ENCODE measurements around the gene TMEM161B.
A peak's percentile ranks its signal among the peaks of the same experiment; 100 is the strongest.
"Not testable (repeated sequence)": the region's sequence is repeated elsewhere in the genome, so short reads cannot be mapped to it uniquely, and the experiment has no call there.

The TMEM161B gene

DNA sequence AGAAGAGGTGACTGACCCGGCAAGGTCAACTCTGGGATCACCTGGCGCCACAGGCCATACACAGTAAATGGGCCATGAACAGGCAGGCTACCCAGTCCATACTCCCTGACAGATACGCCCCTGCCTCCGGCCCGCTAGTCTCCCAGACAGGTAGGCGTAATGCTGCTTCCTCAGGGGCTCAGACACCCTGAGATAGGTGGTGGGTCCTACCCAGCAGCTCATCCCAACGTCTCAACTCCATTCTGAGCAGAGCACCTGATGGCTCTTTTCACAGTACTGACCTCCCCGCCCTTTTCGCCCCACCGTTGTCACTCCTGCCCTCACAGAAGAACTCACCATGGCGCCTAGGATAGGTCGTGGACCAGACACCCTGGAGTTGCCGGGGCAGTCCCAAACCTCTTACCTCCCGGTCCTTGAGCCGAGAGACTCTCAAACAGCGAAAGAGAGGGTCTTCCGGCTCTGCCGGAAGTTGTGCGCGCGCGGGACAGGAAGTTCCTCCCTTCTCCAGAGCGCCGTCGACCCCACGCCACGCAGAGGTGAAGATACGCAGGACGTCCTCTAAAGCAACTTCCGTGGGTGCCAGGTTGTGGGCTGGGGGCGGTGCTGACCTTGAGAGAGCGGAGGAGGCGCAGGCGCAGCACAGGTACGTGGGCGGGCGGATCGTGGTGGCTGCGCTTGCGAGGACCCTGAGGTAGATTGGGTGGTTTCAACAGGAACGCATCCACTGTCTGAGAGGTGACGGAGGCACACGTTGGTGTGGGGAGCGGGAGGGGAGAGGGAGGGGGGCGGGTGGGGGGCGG, at the start of gene TMEM161B:
TMEM161B (minus strand) TSS at position 461 of the 800 bp plus-strand sequence; CDS start at position 339, 122 bp downstream.
- peaks cover 64% of the 10 kb centered on the region for H3K36me3 Mint-ChIP-seq (ENCODE audit: low read depth)
- peak; percentile 98 for ATAC-seq
- no peaks in the 10 kb centered on the region for H3K27me3 Mint-ChIP-seq
- peaks cover 9% of the 10 kb centered on the region for H3K9me3 Mint-ChIP-seq
- H3K4me1 Mint-ChIP-seq: peaks cover 56% of the 10 kb centered on the region
- H3K27ac Mint-ChIP-seq: peak within 1 kb of the TSS; percentile 96
- peak within 1 kb of the TSS; percentile 99 for H3K4me3 Mint-ChIP-seq
- peak; percentile 92 for DNase-seq

DNA sequence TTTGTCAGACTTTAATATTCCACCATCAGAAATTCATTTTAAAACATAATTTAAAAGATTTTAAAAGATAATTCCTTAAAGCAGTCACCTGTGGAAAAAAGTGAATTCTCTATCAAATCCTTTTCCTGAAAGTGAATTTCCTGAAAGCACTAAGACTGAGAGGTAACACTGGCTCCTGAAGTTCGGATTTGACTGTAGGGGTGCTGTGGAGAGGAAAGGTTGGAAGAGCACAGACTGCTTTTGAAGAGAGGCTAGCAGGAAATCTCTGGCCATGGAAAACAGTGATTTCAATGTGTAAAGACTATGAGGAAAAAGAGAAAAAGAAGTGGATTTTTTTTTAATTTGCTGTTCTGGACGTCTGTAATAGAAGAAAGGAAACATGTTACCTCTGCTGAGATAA, 35.7 kb upstream of the TMEM161B start:
- Mint-ChIP-seq H3K4me1 (no peaks in the 10 kb centered on the region), H3K27ac (no peak overlapping the region), H3K36me3 (ENCODE audit: low read depth) (peaks cover 3% of the 10 kb centered on the region), H3K9me3 (peaks cover 16% of the 10 kb centered on the region), H3K27me3 (peaks cover 5% of the 10 kb centered on the region), H3K4me3 (no peak overlapping the region)
- DNase-seq (no peak), ATAC-seq (no peak)

DNA sequence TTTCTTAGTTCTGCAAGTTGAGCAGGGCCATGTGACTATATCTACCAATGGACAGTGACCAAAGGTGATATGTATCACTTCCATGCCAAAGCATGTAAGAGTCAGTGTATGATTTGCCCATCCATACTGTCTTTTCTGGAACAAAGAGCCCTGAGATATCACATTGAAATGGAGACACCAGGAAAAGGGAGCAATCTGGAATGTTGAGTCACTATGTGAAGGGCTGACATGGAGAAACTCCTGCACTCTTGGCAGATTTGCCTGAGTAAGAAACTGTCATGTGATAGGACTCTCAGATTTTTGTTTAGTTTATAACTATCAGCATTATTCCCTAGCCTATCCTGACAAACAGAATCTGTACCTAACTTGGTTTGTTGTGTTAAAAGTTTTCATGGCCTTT, 29.8 kb upstream of the TMEM161B start:
- DNase-seq (no peak), ATAC-seq (no peak)
- Mint-ChIP-seq H3K36me3 (ENCODE audit: low read depth) (peaks cover 2% of the 10 kb centered on the region), H3K4me3 (no peak overlapping the region), H3K9me3 (peaks cover 4% of the 10 kb centered on the region), H3K4me1 (no peaks in the 10 kb centered on the region), H3K27me3 (peaks cover 2% of the 10 kb centered on the region), H3K27ac (no peak overlapping the region)

DNA sequence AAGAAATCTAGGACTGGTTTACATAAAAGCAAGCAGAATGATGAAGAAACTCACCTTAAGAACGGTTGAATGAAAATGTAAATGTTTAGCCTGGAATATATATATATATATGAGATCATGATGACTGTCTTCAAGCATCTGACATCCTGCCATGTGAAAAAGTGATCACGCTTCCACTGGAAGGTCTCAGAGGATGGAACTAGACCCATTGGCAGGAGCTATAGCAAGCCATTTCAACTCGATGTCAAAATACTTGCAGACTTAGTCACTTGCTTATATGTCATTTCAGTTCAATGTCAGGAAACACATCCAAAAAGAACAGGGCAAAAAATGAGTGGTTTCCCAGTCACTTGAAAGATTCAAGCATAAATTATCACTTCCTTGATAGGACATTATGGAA, 22.2 kb upstream of the TMEM161B start:
- peaks cover 35% of the 10 kb centered on the region for H3K36me3 Mint-ChIP-seq (ENCODE audit: low read depth)
- no peaks in the 10 kb centered on the region for H3K27me3 Mint-ChIP-seq
- no peak overlapping the region for H3K27ac Mint-ChIP-seq
- peaks cover 4% of the 10 kb centered on the region for H3K9me3 Mint-ChIP-seq
- H3K4me3 Mint-ChIP-seq: no peak overlapping the region
- DNase-seq (no peak), ATAC-seq (no peak)
- H3K4me1 Mint-ChIP-seq: no peaks in the 10 kb centered on the region

DNA sequence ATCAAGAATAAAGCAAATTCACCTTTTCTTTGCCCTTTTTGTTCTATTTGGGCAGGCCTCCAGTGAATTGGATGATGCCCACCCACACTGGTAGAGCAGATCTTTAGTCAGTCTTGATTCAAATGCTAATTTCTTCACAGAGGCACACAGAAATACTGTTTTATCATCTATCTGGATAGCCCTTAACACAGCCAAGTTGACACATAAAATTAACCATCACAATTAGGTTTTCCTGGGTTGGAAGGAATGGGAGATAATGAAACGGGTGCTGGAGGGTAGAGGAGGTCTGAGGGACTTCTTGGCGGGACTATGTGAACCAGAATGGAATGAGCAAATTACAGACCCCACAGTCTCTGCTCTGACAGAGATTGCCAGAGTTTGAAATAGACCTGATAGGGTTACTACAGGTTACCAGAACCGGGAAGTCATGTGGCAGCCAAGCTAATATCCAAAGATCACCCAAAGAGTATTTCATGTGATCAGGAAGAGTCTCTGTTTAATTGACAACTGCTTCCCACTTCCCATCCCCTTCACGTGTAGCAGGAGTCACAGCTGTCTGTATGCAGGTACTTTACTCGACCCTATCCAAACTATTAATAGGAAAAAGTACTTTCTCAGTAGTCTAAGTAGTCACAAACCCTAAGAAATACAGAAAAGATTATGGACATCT, 20.0 kb upstream of the TMEM161B start:
- H3K9me3 Mint-ChIP-seq: no peaks in the 10 kb centered on the region
- peaks cover 40% of the 10 kb centered on the region for H3K36me3 Mint-ChIP-seq (ENCODE audit: low read depth)
- no peak overlapping the region for H3K4me3 Mint-ChIP-seq
- no peak for ATAC-seq
- DNase-seq: no peak
- H3K4me1 Mint-ChIP-seq: no peaks in the 10 kb centered on the region
- H3K27ac Mint-ChIP-seq: no peak overlapping the region
- no peaks in the 10 kb centered on the region for H3K27me3 Mint-ChIP-seq

DNA sequence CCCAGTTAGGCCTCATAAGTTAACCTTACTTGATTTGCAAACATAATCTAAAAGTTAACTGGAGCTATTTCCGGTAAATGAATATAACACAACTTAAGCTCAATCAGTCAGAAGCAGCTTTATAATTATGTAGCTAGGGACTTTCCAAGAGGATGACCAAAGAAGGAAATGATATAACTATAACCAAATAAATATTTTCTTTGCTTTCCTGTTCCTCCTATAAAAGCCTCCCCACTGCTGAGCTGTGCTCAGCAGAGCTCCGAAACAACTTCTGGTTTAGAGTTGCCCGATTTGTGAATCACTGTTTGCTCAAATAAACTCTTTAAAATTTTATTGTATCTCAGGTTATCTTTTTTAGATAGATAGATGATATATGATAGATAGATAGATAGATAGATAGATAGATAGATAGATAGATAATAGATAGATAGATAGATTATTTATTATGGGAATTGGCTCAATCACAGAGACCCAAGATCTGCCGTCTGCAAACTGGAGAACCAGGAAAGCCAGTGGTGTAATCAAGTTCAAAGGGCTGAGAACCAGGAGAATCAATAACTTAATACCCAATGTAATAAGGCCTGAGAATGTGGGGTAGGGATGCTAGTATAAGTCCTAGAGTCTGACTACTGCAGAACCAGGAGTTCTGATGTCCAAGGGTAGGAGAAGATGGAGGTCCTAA, 19.3 kb upstream of the TMEM161B start:
- H3K4me1 Mint-ChIP-seq: no peaks in the 10 kb centered on the region
- no peaks in the 10 kb centered on the region for H3K27me3 Mint-ChIP-seq
- DNase-seq: no peak
- no peak for ATAC-seq
- H3K9me3 Mint-ChIP-seq: no peaks in the 10 kb centered on the region
- no peak overlapping the region for H3K4me3 Mint-ChIP-seq
- no peak overlapping the region for H3K27ac Mint-ChIP-seq
- peaks cover 42% of the 10 kb centered on the region for H3K36me3 Mint-ChIP-seq (ENCODE audit: low read depth)

DNA sequence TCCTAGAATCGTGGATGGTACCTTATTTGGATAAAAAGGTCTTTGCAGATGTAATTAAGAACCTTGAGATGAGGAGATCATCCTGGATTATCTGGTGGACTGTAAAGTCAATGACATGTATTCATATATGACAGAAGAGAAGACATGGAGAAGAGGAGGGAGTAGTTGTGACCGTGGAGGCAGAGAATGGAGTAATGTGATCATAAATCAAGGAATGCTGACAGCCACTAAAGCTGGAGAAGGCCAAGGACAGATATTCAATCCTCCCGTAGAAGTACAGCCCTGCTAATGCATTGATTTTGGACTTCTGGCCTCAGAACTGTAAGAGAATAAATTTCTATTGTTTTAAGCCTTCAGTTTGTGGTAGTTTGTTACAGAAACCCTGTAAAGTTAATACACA, 18.7 kb upstream of the TMEM161B start:
- Mint-ChIP-seq H3K4me3 (no peak overlapping the region), H3K4me1 (no peaks in the 10 kb centered on the region), H3K27ac (no peak overlapping the region), H3K36me3 (ENCODE audit: low read depth) (peaks cover 48% of the 10 kb centered on the region), H3K9me3 (no peaks in the 10 kb centered on the region), H3K27me3 (no peaks in the 10 kb centered on the region)
- no peak for ATAC-seq
- DNase-seq: no peak

DNA sequence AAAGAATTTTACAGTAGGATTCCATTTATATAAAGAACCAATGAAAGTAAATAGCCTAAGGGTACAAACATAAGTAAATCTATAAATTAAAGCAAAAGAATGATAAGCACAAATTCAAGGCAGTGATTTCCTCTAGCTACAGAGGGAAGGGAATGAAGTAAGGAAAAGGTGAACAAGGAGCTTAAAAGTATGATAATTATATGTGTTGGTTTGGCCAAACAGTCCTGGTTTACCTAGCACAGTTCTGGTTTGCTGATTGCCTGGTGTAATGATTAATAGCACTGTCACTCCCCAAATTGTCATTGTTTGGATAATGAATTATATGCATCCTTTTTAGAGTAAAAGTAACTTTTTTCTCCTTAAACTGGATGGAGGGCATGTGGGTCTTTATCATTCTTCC, 15.0 kb upstream of the TMEM161B start:
- Mint-ChIP-seq H3K4me3 (no peak overlapping the region), H3K4me1 (peaks cover 7% of the 10 kb centered on the region), H3K27me3 (no peaks in the 10 kb centered on the region), H3K27ac (no peak overlapping the region), H3K9me3 (no peaks in the 10 kb centered on the region), H3K36me3 (ENCODE audit: low read depth) (peaks cover 47% of the 10 kb centered on the region)
- no peak for DNase-seq
- ATAC-seq: no peak

DNA sequence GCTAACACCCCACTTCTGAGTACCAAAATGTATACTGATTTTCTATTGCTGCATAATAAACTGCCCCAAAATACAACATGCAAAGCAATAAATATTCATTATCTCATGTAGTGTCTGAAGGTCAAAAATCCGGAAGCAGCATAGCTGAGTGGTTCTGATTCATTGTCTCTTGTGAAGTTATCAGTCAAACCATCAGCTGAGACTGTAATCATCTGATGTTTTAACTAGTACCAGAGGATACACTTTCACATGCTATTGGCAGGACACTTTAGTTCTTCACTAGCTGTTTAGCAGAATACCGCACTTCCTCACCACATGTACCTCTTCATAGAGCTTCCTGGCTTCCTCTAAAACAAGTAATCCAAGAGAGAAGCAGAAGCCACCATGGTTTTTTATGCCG, 12.7 kb upstream of the TMEM161B start:
- DNase-seq (no peak), ATAC-seq (no peak)
- H3K4me1 Mint-ChIP-seq: peaks cover 7% of the 10 kb centered on the region
- H3K27ac Mint-ChIP-seq: no peak overlapping the region
- H3K9me3 Mint-ChIP-seq: peaks cover under 1% of the 10 kb centered on the region
- H3K36me3 Mint-ChIP-seq (ENCODE audit: low read depth): peaks cover 42% of the 10 kb centered on the region
- H3K4me3 Mint-ChIP-seq: no peak overlapping the region
- no peaks in the 10 kb centered on the region for H3K27me3 Mint-ChIP-seq

DNA sequence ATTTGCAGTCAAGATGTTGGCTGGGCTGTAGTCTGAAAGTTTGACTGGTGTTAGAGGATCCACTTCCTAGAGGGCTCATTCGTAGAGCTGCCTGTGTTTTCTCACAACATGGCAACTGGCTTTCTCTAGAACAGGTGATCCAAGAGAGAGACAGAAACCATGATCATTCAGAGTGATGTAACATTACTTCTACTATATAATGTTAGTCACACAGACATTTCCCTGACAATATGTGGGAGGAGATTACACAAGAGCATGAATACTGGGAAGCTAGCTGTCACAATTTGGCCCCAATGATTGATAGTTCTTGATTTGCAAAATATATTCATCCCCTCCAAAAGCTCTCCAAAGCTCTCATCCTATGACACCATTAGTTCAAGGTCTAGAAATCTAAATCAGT, 10.9 kb upstream of the TMEM161B start:
- DNase-seq (no peak), ATAC-seq (no peak)
- peaks cover 50% of the 10 kb centered on the region for H3K36me3 Mint-ChIP-seq (ENCODE audit: low read depth)
- H3K4me3 Mint-ChIP-seq: no peak overlapping the region
- peaks cover 13% of the 10 kb centered on the region for H3K4me1 Mint-ChIP-seq
- H3K27me3 Mint-ChIP-seq: no peaks in the 10 kb centered on the region
- H3K27ac Mint-ChIP-seq: no peak overlapping the region
- H3K9me3 Mint-ChIP-seq: peaks cover 4% of the 10 kb centered on the region

DNA sequence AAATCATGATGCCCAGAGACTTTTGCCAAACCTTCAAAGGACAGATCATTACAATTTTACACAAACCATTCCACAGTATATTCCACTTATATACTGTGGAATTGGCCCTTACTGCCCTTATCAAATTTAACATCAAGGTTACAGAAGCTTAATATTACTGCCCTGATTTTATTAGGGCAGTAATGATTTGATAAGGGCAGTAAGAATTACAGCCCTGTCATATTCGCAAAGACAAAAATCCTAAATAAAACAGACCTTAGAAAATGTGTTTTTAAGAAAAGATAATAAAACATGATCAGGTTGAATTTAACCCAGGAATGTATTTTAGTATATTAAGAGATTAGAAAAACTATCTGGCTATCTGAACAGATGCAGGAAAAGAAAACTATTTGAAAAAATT, 7.7 kb upstream of the TMEM161B start:
- Mint-ChIP-seq H3K27me3 (no peaks in the 10 kb centered on the region), H3K9me3 (peaks cover 4% of the 10 kb centered on the region), H3K36me3 (ENCODE audit: low read depth) (peaks cover 55% of the 10 kb centered on the region), H3K4me1 (peaks cover 26% of the 10 kb centered on the region), H3K27ac (no peak overlapping the region), H3K4me3 (no peak overlapping the region)
- DNase-seq (no peak), ATAC-seq (no peak)

DNA sequence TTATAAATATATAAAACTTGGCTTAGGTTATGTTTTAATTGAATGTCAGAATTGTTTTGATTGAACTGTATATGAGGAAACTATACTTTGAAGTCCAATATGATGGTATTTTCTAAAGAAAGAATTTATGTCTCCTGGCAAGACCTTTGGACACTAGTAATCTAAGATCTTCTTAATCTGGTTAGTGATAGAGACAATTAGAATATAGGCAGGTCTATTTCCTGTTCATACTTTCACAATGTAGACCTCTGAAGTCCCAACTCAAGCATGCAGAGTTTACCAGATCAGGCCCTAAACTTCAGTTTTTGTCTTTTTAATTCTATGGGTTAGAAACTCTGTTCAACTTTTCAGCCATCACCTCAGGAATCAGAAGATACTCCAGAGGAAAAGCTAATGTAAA, 6.9 kb upstream of the TMEM161B start:
- Mint-ChIP-seq H3K36me3 (ENCODE audit: low read depth) (peaks cover 56% of the 10 kb centered on the region), H3K27ac (no peak overlapping the region)

DNA sequence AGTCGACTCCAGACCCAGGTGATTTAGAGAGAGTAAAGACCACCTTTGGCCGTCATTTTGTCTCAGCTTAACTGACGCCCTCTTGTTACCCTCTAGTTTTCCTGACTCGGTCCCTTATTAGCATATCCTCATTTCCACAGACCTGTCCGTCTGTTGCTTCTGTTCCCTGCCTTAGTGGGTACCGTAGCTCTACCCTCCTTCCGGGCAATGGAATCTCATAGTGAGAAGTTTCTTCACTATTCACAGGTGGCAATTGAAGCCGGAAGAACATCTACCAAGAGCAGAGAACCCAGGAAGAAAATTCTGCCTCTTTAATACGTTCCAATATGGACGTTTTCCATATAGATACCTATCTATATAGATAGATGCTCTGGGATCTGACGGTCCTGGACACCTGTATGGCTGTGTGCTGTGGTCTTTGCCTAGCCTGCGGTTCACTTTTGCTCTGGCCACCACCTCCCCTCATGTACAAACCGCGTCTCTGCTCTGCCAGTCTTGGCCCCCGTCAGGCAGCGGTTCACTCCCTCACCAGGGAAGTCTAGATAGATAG, 652 bp upstream of the TMEM161B start:
- Mint-ChIP-seq H3K9me3 (peaks cover 9% of the 10 kb centered on the region), H3K27ac (peak overlapping the region; percentile 96), H3K4me3 (peak overlapping the region; percentile 99), H3K36me3 (ENCODE audit: low read depth) (peaks cover 63% of the 10 kb centered on the region), H3K4me1 (peaks cover 53% of the 10 kb centered on the region), H3K27me3 (no peaks in the 10 kb centered on the region)
- DNase-seq: no peak
- ATAC-seq: peak; percentile 15

More for the DNA sequence above, 6.9 kb upstream of the TMEM161B start:
- DNase-seq (no peak), ATAC-seq (no peak)
- Mint-ChIP-seq H3K4me3 (no peak overlapping the region), H3K27me3 (no peaks in the 10 kb centered on the region), H3K9me3 (peaks cover 4% of the 10 kb centered on the region), H3K4me1 (peaks cover 32% of the 10 kb centered on the region)

DNA sequence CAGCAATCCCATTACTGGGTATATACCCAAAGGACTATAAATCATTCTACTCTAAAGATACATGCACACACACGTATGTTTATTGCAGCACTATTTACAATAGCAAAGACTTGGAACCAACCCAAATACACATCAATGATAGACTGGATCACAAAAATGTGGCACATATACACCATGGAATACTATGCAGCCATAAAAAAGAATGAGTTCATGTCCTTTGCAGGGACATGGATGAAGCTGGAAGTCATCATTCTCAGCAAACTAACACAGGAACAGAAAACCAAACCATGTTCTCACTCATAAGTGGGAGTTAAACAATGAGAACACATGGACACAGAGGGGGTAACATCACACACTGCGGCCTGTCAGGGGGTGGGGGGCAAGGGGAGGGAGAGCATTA, 4.1 kb downstream of the TMEM161B start:
- Mint-ChIP-seq H3K4me1 (peaks cover 55% of the 10 kb centered on the region), H3K36me3 (ENCODE audit: low read depth) (peaks cover 66% of the 10 kb centered on the region)
- not testable (repeated sequence) for H3K9me3 Mint-ChIP-seq, DNase-seq, H3K27ac Mint-ChIP-seq, H3K4me3 Mint-ChIP-seq, H3K27me3 Mint-ChIP-seq, ATAC-seq

All from activated naive CD8-positive, alpha-beta T cell treated with anti-CD3 and anti-CD28 coated beads, Interleukin-2, amount 50 U/mL, for 24 hours (primary cell).